PFSK-1 (cell line): ENCODE results near the gene SPINDOC.

ENCODE experiments used
- FOXP2 ChIP-seq: optimal IDR thresholded peaks from 2 replicates; pipeline ENCODE3; 2011; ENCODE audit warnings: borderline replicate concordance, control low read depth, inconsistent platforms; ENCODE audit not compliant: insufficient read depth; ENCODE audit errors: extremely low read length, extremely low read depth
- POLR2AphosphoS5 ChIP-seq: IDR thresholded peaks from 2 replicates; pipeline ENCODE4 v1.6.1; 2012; ENCODE audit warnings: low read depth, mild to moderate bottlenecking, control low read depth, low read length, moderate library complexity
- REST ChIP-seq, 2 experiments: IDR thresholded peaks; 2 replicates each; pipeline versions ENCODE4 v1.6.1 to v1.8.0; 2011 to 2012; ENCODE audit warnings: low read depth in 2 of 2, low read length in 2 of 2, control low read depth in 1 of 2, inconsistent platforms in 1 of 2, mild to moderate bottlenecking in 1 of 2, moderate library complexity in 1 of 2; ENCODE audit not compliant: insufficient read depth in 1 of 2
- TAF1 ChIP-seq: IDR thresholded peaks from 2 replicates; pipeline ENCODE4 v1.6.1; 2012; ENCODE audit warnings: low read length, control low read depth, borderline replicate concordance; ENCODE audit not compliant: insufficient read depth

DNA sequence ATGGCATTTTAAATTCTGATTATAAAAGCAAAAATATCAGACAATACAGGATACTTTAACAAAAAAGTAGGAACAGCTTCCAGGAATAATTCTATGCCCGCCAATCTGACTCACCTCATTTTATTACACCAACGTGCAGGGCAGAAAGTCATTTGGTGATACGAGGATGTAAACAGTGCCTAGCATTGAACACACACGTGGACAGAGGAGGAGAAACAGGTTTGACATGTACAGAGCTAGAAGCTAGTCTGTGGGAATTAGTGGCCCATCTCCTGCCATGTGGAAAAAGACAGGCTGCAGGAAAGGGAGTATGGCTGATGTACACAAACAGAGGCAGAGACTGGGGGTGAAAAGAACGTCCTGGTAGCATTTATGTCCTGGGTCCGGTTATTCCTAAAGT, 9.0 kb upstream of the SPINDOC start:
- no peak for TF ChIP-seq REST (IDR thresholded peaks at IDR 0.05; ENCODE audit: insufficient read depth in 1 of 2, low read depth in 2 of 2, low read length in 2 of 2)
- no peak for TF ChIP-seq FOXP2
- no peak for TF ChIP-seq TAF1
- no peak for TF ChIP-seq POLR2AphosphoS5
